K562 (cell line): ENCODE measurements around the gene OGN. TPM values are rescaled to one million over a fixed set of nuclear protein-coding genes. Genes with fewer than 3 reads are reported as not detected.

Experiments
- ATAC-seq: fragments of 200-7000 bp; cut with Tn5 transposase; 3 replicates; pipeline ENCODE4 v1.9.1; 2020; ENCODE audit warnings: moderate library complexity
- BruUV-seq: library from RNA; stranded (reverse); fragments of 400-500 nt; replicated peaks from 2 replicates; lab custom pipeline; 2021; lab: Mats Ljungman, UMichigan
- CTCF ChIA-PET: fragments of 300-600 bp; formaldehyde crosslinking; extraction: SDS; loops from one replicate; lab custom pipeline; 2021; ENCODE audit warnings: low intra/inter-chr PET ratio; lab: Yijun Ruan, JAX
- POLR2A ChIA-PET: fragments of 300-600, 350-650 bp; sonication (Branson Sonifier 250); formaldehyde crosslinking; extraction: SDS; loops from one replicate; lab custom pipeline; 2021; ENCODE audit warnings: antibody characterized with exemption, inconsistent platforms; lab: Yijun Ruan, JAX
- DNase-seq, 4 experiments: peaks; one replicate each; pipeline versions ENCODE4 v3.0.0 to v3.0.0-alpha.2; 2011 to 2018; ENCODE audit warnings: low spot score in 3 of 4, mixed read lengths in 3 of 4; ENCODE audit errors: extremely low read depth in 1 of 4
- FAIRE-seq: peaks from 2 replicates; lab custom pipeline; 2011; peaks lifted over from hg19 to GRCh38; lab: Jason Lieb, UNC
- H2AFZ ChIP-seq: 2 replicates; pipeline ENCODE4 v1.6.0; 2011; ENCODE audit warnings: low read depth, low read length, control low read depth, inconsistent platforms
- H3K27ac ChIP-seq: fragments of 200-600 bp; 3 replicates; pipeline ENCODE4 v1.8.0; 2011; ENCODE audit warnings: low read depth, mild to moderate bottlenecking, control low read depth, inconsistent platforms, low read length, moderate library complexity, mixed read lengths; ENCODE audit errors: extremely low read depth
- H3K27me3 ChIP-seq, 2 experiments: fragments of 300-600 bp in 1 of 2; 2 replicates in 1 of 2; 3 replicates in 1 of 2; pipeline versions ENCODE4 v1.6.0 to v1.8.0; 2011; ENCODE audit warnings: inconsistent platforms in 2 of 2, low read length in 2 of 2, mild to moderate bottlenecking in 1 of 2, mixed read lengths in 1 of 2, moderate library complexity in 1 of 2; ENCODE audit not compliant: control insufficient read depth in 2 of 2, insufficient read depth in 2 of 2
- H3K36me3 ChIP-seq: fragments of 300-600 bp; 3 replicates; pipeline ENCODE4 v1.8.0; 2011; ENCODE audit warnings: mild to moderate bottlenecking, low read length, inconsistent platforms; ENCODE audit not compliant: control insufficient read depth, insufficient read depth
- H3K4me1 ChIP-seq, 2 experiments: fragments of 200-600 bp in 1 of 2; replicated peaks in 1 of 2; 2 replicates in 1 of 2; 3 replicates in 1 of 2; pipeline versions ENCODE4 v1.5.1 to v1.8.0; 2011; ENCODE audit warnings: inconsistent platforms in 2 of 2, low read length in 2 of 2, mild to moderate bottlenecking in 1 of 2, mixed read lengths in 1 of 2, moderate library complexity in 1 of 2; ENCODE audit not compliant: control insufficient read depth in 2 of 2, insufficient read depth in 2 of 2
- H3K4me2 ChIP-seq: 2 replicates; pipeline ENCODE4 v1.6.1; 2011; ENCODE audit warnings: low read length, control low read depth, inconsistent platforms, mixed read lengths; ENCODE audit not compliant: insufficient read depth
- H3K4me3 ChIP-seq: fragments of 200-600 bp; sonication (generic), shearing (Covaris generic); 2 replicates; pipeline ENCODE4 v1.5.1; 2016; ENCODE audit warnings: control low read depth, inconsistent platforms
- H3K79me2 ChIP-seq: fragments of 200-600 bp; 3 replicates; pipeline ENCODE4 v1.8.0; 2011; ENCODE audit warnings: low read length, inconsistent platforms; ENCODE audit not compliant: control insufficient read depth, insufficient read depth
- H3K9ac ChIP-seq, 2 experiments: 2 replicates each; pipeline versions ENCODE4 v1.6.0 to v1.6.1; 2011; ENCODE audit warnings: low read depth in 2 of 2, low read length in 2 of 2, control low read depth in 1 of 2, inconsistent platforms in 1 of 2, mild to moderate bottlenecking in 1 of 2, mixed read lengths in 1 of 2; ENCODE audit not compliant: insufficient read depth in 1 of 2
- H3K9me1 ChIP-seq: one replicate; pipeline ENCODE4 v1.6.0; 2011; ENCODE audit warnings: inconsistent platforms, mild to moderate bottlenecking, low read length, moderate library complexity; ENCODE audit not compliant: control insufficient read depth, insufficient read depth
- H3K9me3 ChIP-seq: replicated peaks from 2 replicates; pipeline ENCODE4 v1.5.1; 2011; ENCODE audit warnings: low read depth, low read length, inconsistent platforms; ENCODE audit not compliant: control insufficient read depth, insufficient read depth
- H4K20me1 ChIP-seq: replicated peaks from 2 replicates; pipeline ENCODE4 v1.6.1; 2011; ENCODE audit warnings: low read length, inconsistent platforms, mixed read lengths; ENCODE audit not compliant: control insufficient read depth, insufficient read depth
- BRCA1 ChIP-seq, 2 experiments: fragments of 450-650 bp in 1 of 2; sonication (generic) in 1 of 2; formaldehyde crosslinking in 1 of 2; IDR thresholded peaks; 2 replicates each; pipeline versions ENCODE4 v1.5.0 to v1.6.1; 2017 to 2020; ENCODE audit warnings: mild to moderate bottlenecking in 1 of 2, missing genetic modification reagents in 1 of 2
- CAMTA2 ChIP-seq: fragments of 250-450 bp; sonication (Bioruptor Pico); conservative IDR thresholded peaks from 2 replicates; pipeline ENCODE4 v1.5.1; 2022
- GABPB2 ChIP-seq: fragments of 250-450 bp; sonication (Bioruptor Pico); conservative IDR thresholded peaks from 2 replicates; pipeline ENCODE4 v1.5.1; 2021; ENCODE audit warnings: mild to moderate bottlenecking
- HOMEZ ChIP-seq: fragments of 250-450 bp; sonication (Bioruptor Pico); IDR thresholded peaks from 2 replicates; pipeline ENCODE4 v1.4.0; 2020; ENCODE audit warnings: mild to moderate bottlenecking, moderate library complexity
- KLF16 ChIP-seq: IDR thresholded peaks from 2 replicates; pipeline ENCODE4 v1.6.1; 2016; ENCODE audit warnings: antibody characterized with exemption
- OTX1 ChIP-seq: fragments of 450-650 bp; formaldehyde crosslinking; IDR thresholded peaks from 2 replicates; pipeline ENCODE4 v1.4.0; 2022; ENCODE audit warnings: mild to moderate bottlenecking
- PHTF2 ChIP-seq: fragments of 250-450 bp; sonication (Bioruptor Pico); IDR thresholded peaks from 2 replicates; pipeline ENCODE4 v1.5.0; 2021; ENCODE audit warnings: mild to moderate bottlenecking
- POLR3G ChIP-seq: IDR thresholded peaks from 2 replicates; pipeline ENCODE4 v1.6.1; 2011; ENCODE audit not compliant: insufficient read length, insufficient replicate concordance; ENCODE audit errors: extremely low read depth
- RB1 ChIP-seq: fragments of 450-650 bp; IDR thresholded peaks from 2 replicates; pipeline ENCODE4 v1.6.1; 2017; ENCODE audit warnings: low read depth, mild to moderate bottlenecking
- RBM14 ChIP-seq: fragments of 200-400 bp; formaldehyde crosslinking; IDR thresholded peaks from 2 replicates; pipeline ENCODE4 v1.6.1; 2018; ENCODE audit warnings: low read depth, mild to moderate bottlenecking, low read length, moderate library complexity, borderline replicate concordance; ENCODE audit not compliant: insufficient read depth
- RBM34 ChIP-seq: fragments of 200-400 bp; formaldehyde crosslinking; IDR thresholded peaks from 2 replicates; pipeline ENCODE4 v1.6.1; 2018; ENCODE audit warnings: low read length, borderline replicate concordance; ENCODE audit not compliant: insufficient read depth
- STAT6 ChIP-seq: sonication (generic); formaldehyde crosslinking; IDR thresholded peaks from 2 replicates; pipeline ENCODE4 v1.8.1; 2023; ENCODE audit warnings: mild to moderate bottlenecking, missing genetic modification reagents
- ZNF253 ChIP-seq: fragments of 250-450 bp; sonication (Bioruptor Pico); conservative IDR thresholded peaks from 2 replicates; pipeline ENCODE4 v1.6.1; 2021; ENCODE audit warnings: mild to moderate bottlenecking
- WGBS: fragments of 100-300 bp; shearing (Covaris generic); methylation state at CpG from one replicate; pipeline ENCODE4 v1.1.6; 2016; ENCODE audit warnings: low coverage, mixed read lengths; ENCODE audit not compliant: insufficient coverage; ENCODE audit errors: missing lambda C conversion rate; 5-methylcytosine and 5-hydroxymethylcytosine counted together
- in situ Hi-C: fragments of 300-500 bp; cut with MboI; formaldehyde crosslinking; loops from 4 replicates; pipeline ENCODE4 v1.15.0; 2018; ENCODE audit warnings: inconsistent platforms, mixed read lengths
- intact Hi-C: fragments of 100-400 bp; cut with micrococcal nuclease; formaldehyde crosslinking; loops from 2 replicates; pipeline ENCODE4 v1.14.2; 2022
- polyA plus RNA-seq, 8 experiments: library from polyadenylated mRNA; depleted of rRNA in 4 of 8; stranded (reverse) in 5 of 8; unstranded in 3 of 8; fragments of >200 nt; fragmentation: Nextera tagmentation in 2 of 8; fragmentation: Illumina TruSeq in 1 of 8; extraction: Ambion mirVana in 2 of 8; extraction: Trizol in 1 of 8; gene quantifications; 2 replicates each; pipeline versions ENCODE4 v1.2.1 to v1.2.3, GENCODE V29; 2011 to 2014; ENCODE audit warnings: inconsistent platforms in 1 of 8, missing spikeins in 1 of 8
- total RNA-seq, 7 experiments: library from RNA; depleted of rRNA in 6 of 7; stranded (reverse); fragments of >200 nt in 6 of 7; fragmentation: Illumina TruSeq in 2 of 7; extraction: Trizol in 2 of 7; gene quantifications; 2 replicates each; pipeline versions ENCODE4 v1.2.1 to v1.2.3, GENCODE V29; 2011 to 2021; ENCODE audit warnings: low replicate concordance in 1 of 7

The OGN gene
- total and polyA plus RNA-seq, 9 of the 15 experiments (the other 6 are each of a cell fraction or from before 2014, with no cell fraction given), result 0.07 to 0.17 TPM; not detected in 7

GRCh38 chr9:92380603-92381002 lies 23.8 kb downstream of the OGN start:
- Histone ChIP-seq H3K27ac (no peak overlapping the region), H3K4me2 (no peak overlapping the region), H3K9ac (no peak overlapping the region), H3K79me2 (no peaks in the 10 kb centered on the region), H3K36me3 (no peaks in the 10 kb centered on the region), H3K9me3 (no peaks in the 10 kb centered on the region; the same call in 1 of the 2 replicates), H3K9me1 (no peaks in the 10 kb centered on the region), H3K4me1 (no peaks in the 10 kb centered on the region; a peak in 2 of 5 replicates), H3K4me3 (no peak overlapping the region), H2AFZ (no peak overlapping the region), H4K20me1 (no peaks in the 10 kb centered on the region), H3K27me3 (no peaks in the 10 kb centered on the region)
- no peak for FAIRE-seq
- ChIA-PET POLR2A (no interaction called here), CTCF (no interaction called here)
- intact Hi-C loops, result no loop called here
- no peak for ATAC-seq
- 89% methylated on average over 2 of the region's 2 CpGs for WGBS
- no peak for TF ChIP-seq HOMEZ
- no peak for TF ChIP-seq GABPB2
- TF ChIP-seq STAT6, result no peak
- no peak for TF ChIP-seq RBM34
- TF ChIP-seq PHTF2 (CRISPR knock-in tag), result no peak
- TF ChIP-seq RBM14, result no peak
- TF ChIP-seq RB1, result no peak
- no peak for TF ChIP-seq BRCA1 (IDR thresholded peaks at IDR 0.05)
- no peak for TF ChIP-seq BRCA1 (CRISPR knock-in tag; IDR thresholded peaks at IDR 0.05)
- no peak for TF ChIP-seq POLR3G
- no peak for TF ChIP-seq CAMTA2 (CRISPR knock-in tag)
- TF ChIP-seq KLF16, result no peak
- TF ChIP-seq ZNF253 (CRISPR knock-in tag), result no peak
- no peak for TF ChIP-seq OTX1
- in situ Hi-C loops, result no loop called here
- DNase-seq, result no peak
- BruUV-seq, result no TSS peak
